GM12892 (cell line): Measurements from ENCODE around the gene KIRREL2.

Experiments
- POLR2A ChIP-seq: IDR thresholded peaks from 2 replicates; pipeline ENCODE4 v1.6.1; 2011; ENCODE audit warnings: low read depth, low read length, control low read depth
- TAF1 ChIP-seq: IDR thresholded peaks from 2 replicates; pipeline ENCODE4 v1.6.1; 2011; ENCODE audit warnings: low read depth, mild to moderate bottlenecking, control low read depth, low read length, borderline replicate concordance

DNA sequence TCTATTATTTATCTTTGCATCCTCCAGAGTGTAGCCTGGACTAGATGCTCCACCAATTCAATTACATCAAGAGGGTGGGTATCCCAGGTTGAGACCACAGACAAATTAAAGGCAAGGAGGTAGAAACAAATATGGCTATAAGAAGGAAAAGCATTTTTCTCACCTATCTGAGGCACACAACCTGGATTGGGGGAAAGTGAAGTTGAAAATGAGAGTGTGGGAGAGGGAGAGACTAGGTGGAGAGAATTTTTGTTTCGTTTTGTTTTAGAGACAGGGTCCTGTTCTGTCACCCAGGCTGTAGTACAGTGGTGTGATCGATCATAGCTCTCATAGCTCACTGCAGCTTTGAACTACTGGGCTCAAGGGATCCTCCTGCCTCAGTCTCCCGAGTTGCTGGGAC, 38.3 kb upstream of the KIRREL2 start:
- TF ChIP-seq POLR2A (no peak), TAF1 (no peak)
